Thoracic aorta endothelial cell (primary cell): ENCODE results near the gene UQCR10. TPM values are rescaled to one million over a fixed set of nuclear protein-coding genes. Genes with fewer than 3 reads are reported as not detected.

Experiments
- small RNA-seq: library from RNA; depleted of rRNA; stranded (forward); fragments of <200 nt; gene quantifications from one replicate; pipeline ENCODE3, GENCODE V24; 2012
- total RNA-seq: library from RNA; depleted of rRNA; stranded (reverse); fragments of >200 nt; gene quantifications from 2 replicates; pipeline ENCODE4 v1.2.3, GENCODE V29; 2012

Gene UQCR10
- 35.0 and 47.7 TPM in 2 replicates for total RNA-seq

DNA sequence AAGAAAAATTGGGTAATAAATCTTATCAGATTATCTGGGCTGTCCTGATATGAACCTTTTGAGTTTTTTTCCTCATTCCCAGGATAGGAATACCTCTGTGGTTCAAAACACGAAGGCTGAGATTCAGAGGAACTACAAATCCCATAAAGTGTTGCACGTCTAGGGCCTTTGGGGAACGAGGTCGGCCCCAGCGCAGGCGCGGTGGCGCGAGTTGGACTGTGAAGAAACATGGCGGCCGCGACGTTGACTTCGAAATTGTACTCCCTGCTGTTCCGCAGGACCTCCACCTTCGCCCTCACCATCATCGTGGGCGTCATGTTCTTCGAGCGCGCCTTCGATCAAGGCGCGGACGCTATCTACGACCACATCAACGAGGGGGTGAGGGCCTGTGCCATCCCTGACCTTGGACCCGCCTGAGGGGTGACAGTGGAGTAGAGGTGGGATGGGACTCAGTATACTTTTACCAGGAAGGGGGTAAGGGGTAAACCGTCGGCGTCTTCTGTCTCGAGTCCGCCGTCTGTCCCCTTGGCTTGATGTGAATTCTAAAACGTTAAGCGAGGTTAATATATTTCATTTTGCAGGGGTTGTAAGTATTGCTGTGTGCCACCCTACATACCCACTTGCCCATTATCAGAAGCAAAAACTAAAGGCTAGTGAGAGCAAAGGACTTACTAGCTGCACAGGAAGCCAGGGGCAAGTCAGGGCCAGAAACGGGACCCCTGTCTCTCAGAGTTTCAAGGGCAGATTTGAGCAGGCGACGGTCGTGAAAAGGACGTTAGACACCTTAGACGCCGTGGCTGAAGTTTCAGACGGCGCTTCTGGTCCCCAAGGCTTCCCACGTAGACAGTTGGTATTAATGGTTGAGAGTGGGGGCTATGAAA is at the start of gene UQCR10:
Gene UQCR10, plus strand, starts transcription at position 199 of the 881 bp plus-strand sequence. Its CDS starts 30 bp downstream, at position 229.

DNA sequence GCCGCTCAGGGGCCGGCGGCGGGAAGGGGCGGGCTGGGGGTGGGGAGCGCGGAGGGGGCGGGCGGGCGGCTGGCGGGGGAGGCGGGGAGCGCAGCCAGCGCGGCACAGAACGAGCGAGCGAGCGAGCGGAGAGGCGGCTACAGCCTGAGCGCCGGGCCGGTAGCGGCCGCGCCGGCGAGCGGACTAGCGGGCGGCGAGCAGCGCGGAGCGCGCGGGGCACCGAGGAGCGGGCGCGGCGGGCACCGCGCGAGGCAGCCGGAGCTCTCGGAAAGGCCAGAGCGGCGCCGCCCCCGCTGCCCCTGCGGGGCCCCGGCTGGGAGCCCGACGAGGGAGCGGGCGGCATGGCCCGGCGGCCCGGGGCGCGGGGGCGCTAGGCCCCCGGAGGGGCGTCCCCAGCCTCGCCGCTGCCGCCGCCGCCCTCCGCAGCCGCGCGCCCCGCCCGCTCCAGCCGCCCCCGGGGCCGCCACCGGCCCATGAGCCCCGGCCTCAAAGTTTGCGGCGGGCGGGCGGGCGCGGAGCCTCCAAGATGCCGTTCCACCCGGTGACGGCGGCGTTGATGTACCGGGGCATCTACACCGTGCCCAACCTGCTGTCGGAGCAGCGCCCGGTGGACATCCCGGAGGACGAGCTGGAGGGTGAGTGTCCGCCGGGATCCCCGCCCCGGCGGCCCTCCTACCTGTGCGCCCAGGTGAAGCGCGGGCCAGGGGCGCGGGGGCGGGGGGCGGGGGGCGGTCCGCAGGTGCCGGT is 47.1 kb upstream of the UQCR10 start, which contains the start of gene CABP7:
Gene CABP7, plus strand, starts transcription at position 105 of the 747 bp plus-strand sequence. Its CDS starts 422 bp downstream, at position 527.

DNA sequence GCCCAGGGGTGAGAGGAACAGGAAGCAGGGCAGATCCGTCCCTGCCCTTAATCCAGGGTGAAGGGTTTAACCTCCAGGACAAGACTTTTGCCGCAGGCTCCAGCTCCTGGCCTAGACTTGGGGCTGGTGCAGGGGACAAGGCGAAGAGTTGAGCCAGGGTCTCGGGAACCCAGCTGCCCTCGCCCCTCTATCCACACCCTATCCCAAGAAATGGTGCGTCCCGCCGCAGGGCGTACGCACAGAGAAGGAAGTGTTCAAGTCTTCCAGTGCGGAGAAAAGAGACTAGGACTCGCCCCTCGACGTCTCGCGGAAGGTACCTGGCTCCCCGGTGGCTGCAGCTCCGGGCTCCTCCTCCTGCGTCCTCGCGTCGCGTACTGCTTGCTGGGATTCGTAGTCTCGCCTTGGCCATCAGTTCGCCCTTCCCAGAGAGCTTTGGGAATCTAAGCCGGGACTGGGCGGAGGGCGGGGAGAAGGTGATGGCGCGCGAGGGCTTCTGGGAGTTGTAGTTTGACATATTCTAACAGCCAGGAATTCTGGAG is 468 bp upstream of the UQCR10 start, which contains the start of gene ZMAT5:
Gene ZMAT5, minus strand, starts transcription at position 376 of the 539 bp plus-strand sequence. CDS start 18,463 bp downstream, outside the sequence.

Small RNA genes lying within 50 kb of the gene (small RNA-seq; reads per million reads assigned to genes)
- not detected for gene RF00019

Other genes with a start within 250 kb of the UQCR10 start
- 62.0 and 67.2 TPM in 2 replicates for gene THOC5, start 213.6 kb upstream of the UQCR10 start, total RNA-seq
- 30.5 and 42.7 TPM in 2 replicates for gene NIPSNAP1, start 186.3 kb upstream of the UQCR10 start, total RNA-seq
- gene NF2, start 163.7 kb upstream of the UQCR10 start, total RNA-seq = 151 and 189 TPM in 2 replicates
- not detected in 2 replicates for gene CABP7, start 47.4 kb upstream of the UQCR10 start, total RNA-seq
- gene ZMAT5, start 362 bp upstream of the UQCR10 start, total RNA-seq = 13.7 and 15.9 TPM in 2 replicates
- 39.8 and 42.8 TPM in 2 replicates for gene ASCC2, start 70.9 kb downstream of the UQCR10 start, total RNA-seq
- 26.6 and 33.0 TPM in 2 replicates for gene MTMR3, start 115.8 kb downstream of the UQCR10 start, total RNA-seq